A549 (cell line): Measurements from ENCODE around the gene CAV2. TPM values are rescaled to one million over a fixed set of nuclear protein-coding genes. Genes with fewer than 3 reads are reported as not detected.

Source experiments
- ATAC-seq, 2 experiments: fragments of 200-7000 bp in 1 of 2; fragments of >200 bp in 1 of 2; cut with Nextera tagmentation in 1 of 2; cut with Tn5 transposase in 1 of 2; 3 replicates each; pipeline versions ENCODE4 v1.8.0 to v1.9.1; 2018 to 2020; ENCODE audit warnings: mild to moderate bottlenecking in 1 of 2, moderate library complexity in 1 of 2
- CTCF ChIA-PET: fragments of 300-600 bp; sonication (Branson Sonifier 250); formaldehyde crosslinking; extraction: SDS; loops from one replicate; lab custom pipeline; 2021; ENCODE audit warnings: antibody characterized with exemption, inconsistent platforms; lab: Yijun Ruan, JAX
- POLR2A ChIA-PET: fragments of 350-600 bp; formaldehyde crosslinking; extraction: SDS; loops from one replicate; lab custom pipeline; 2021; ENCODE audit warnings: antibody characterized with exemption, inconsistent platforms; lab: Yijun Ruan, JAX
- DNase-seq, 2 experiments: peaks; one replicate each; pipeline versions ENCODE4 v3.0.0 to v3.0.0-alpha.2; 2011 to 2016; ENCODE audit warnings: low read depth in 1 of 2, low spot score in 1 of 2
- FAIRE-seq: peaks from 2 replicates; lab custom pipeline; 2011; peaks lifted over from hg19 to GRCh38; lab: Jason Lieb, UNC
- H3K27ac ChIP-seq, 2 experiments: fragments of >200 bp; sonication (Bioruptor Twin); formaldehyde crosslinking; 3 replicates each; pipeline ENCODE4 v1.5.1; 2016 to 2017
- H3K4me1 ChIP-seq: fragments of >200 bp; sonication (Bioruptor Twin); formaldehyde crosslinking; 3 replicates; pipeline ENCODE4 v1.6.1; 2016
- H3K4me2 ChIP-seq: fragments of >200 bp; sonication (Bioruptor Twin); formaldehyde crosslinking; 3 replicates; pipeline ENCODE4 v1.6.1; 2016
- H3K4me3 ChIP-seq: fragments of >200 bp; sonication (Bioruptor Twin); formaldehyde crosslinking; 3 replicates; pipeline ENCODE4 v1.5.1; 2016
- H3K9me3 ChIP-seq: fragments of >200 bp; sonication (Bioruptor Twin); formaldehyde crosslinking; 3 replicates; pipeline ENCODE4 v1.6.1; 2016
- ATOH8 ChIP-seq: fragments of 250-450 bp; sonication (Bioruptor Pico); IDR thresholded peaks from 2 replicates; pipeline ENCODE4 v1.5.0; 2020; ENCODE audit warnings: low read depth, mild to moderate bottlenecking, moderate library complexity
- BHLHE40 ChIP-seq: IDR thresholded peaks from 2 replicates; pipeline ENCODE4 v1.6.1; 2012; ENCODE audit warnings: low read depth, low read length, inconsistent platforms
- CBX2 ChIP-seq: fragments of 200-600 bp; sonication (generic); IDR thresholded peaks from 2 replicates; pipeline ENCODE4 v1.6.1; 2016; ENCODE audit warnings: low read depth, mild to moderate bottlenecking, borderline replicate concordance
- CHD4 ChIP-seq: fragments of 200-600 bp; sonication (generic); IDR thresholded peaks from 2 replicates; pipeline ENCODE4 v1.6.1; 2016; ENCODE audit warnings: antibody characterized with exemption, mild to moderate bottlenecking, borderline replicate concordance
- E2F6 ChIP-seq: IDR thresholded peaks from 2 replicates; pipeline ENCODE4 v1.6.1; 2012; ENCODE audit warnings: low read depth, borderline replicate concordance
- EHF ChIP-seq: fragments of 250-450 bp; sonication (Bioruptor Pico); IDR thresholded peaks from 2 replicates; pipeline ENCODE4 v1.5.0; 2020; ENCODE audit warnings: mild to moderate bottlenecking
- EP300 ChIP-seq, 2 experiments: fragments of >200 bp; sonication (Bioruptor Twin); formaldehyde crosslinking; IDR thresholded peaks; 2 replicates in 1 of 2; 3 replicates in 1 of 2; pipeline ENCODE4 v1.6.1; 2016 to 2017
- ESRRA ChIP-seq: fragments of 150-350 bp; IDR thresholded peaks from 2 replicates; pipeline ENCODE4 v1.6.1; 2014; ENCODE audit warnings: mild to moderate bottlenecking, low read length, borderline replicate concordance
- FOSB ChIP-seq: fragments of 250-450 bp; sonication (Bioruptor Pico); IDR thresholded peaks from 2 replicates; pipeline ENCODE4 v1.5.0; 2020; ENCODE audit warnings: mild to moderate bottlenecking, moderate library complexity
- FOSL2 ChIP-seq, 2 experiments: fragments of 450-650 bp in 1 of 2; fragments of >200 bp in 1 of 2; sonication (Bioruptor Twin) in 1 of 2; formaldehyde crosslinking; IDR thresholded peaks; 2 replicates each; pipeline versions ENCODE4 v1.5.0 to v1.6.1; 2016 to 2020; ENCODE audit warnings: mild to moderate bottlenecking in 1 of 2, moderate library complexity in 1 of 2
- HES2 ChIP-seq: fragments of >200 bp; sonication (Bioruptor Twin); formaldehyde crosslinking; IDR thresholded peaks from 2 replicates; pipeline ENCODE4 v1.6.1; 2016
- HEYL ChIP-seq: fragments of 250-450 bp; sonication (Bioruptor Pico); IDR thresholded peaks from 2 replicates; pipeline ENCODE4 v1.8.0; 2021; ENCODE audit warnings: mild to moderate bottlenecking, moderate library complexity
- HMGXB4 ChIP-seq: fragments of 250-450 bp; sonication (Bioruptor Pico); IDR thresholded peaks from 2 replicates; pipeline ENCODE4 v1.5.0; 2021; ENCODE audit warnings: mild to moderate bottlenecking, moderate library complexity, borderline replicate concordance
- JUN ChIP-seq, 2 experiments: fragments of >200 bp; sonication (Bioruptor Twin); formaldehyde crosslinking; IDR thresholded peaks; 2 replicates in 1 of 2; 3 replicates in 1 of 2; pipeline ENCODE4 v1.6.1; 2016 to 2017
- JUNB ChIP-seq: fragments of >200 bp; sonication (Bioruptor Twin); formaldehyde crosslinking; IDR thresholded peaks from 2 replicates; pipeline ENCODE4 v1.6.1; 2016
- KDM1A ChIP-seq: fragments of 200-600 bp; sonication (generic); IDR thresholded peaks from 2 replicates; pipeline ENCODE4 v1.6.1; 2016; ENCODE audit warnings: low read depth, mild to moderate bottlenecking
- MAFK ChIP-seq: fragments of 450-650 bp; IDR thresholded peaks from 2 replicates; pipeline ENCODE4 v1.6.1; 2014; ENCODE audit not compliant: partially characterized antibody
- MYC ChIP-seq: IDR thresholded peaks from 2 replicates; pipeline ENCODE4 v1.6.1; 2012; ENCODE audit warnings: mild to moderate bottlenecking, inconsistent platforms, low read length, improper control_type of control experiment, borderline replicate concordance
- NPAS2 ChIP-seq: fragments of 250-450 bp; sonication (Bioruptor Pico); IDR thresholded peaks from 2 replicates; pipeline ENCODE4 v1.8.0; 2022; ENCODE audit warnings: mild to moderate bottlenecking, moderate library complexity, borderline replicate concordance
- PHF8 ChIP-seq: fragments of 200-600 bp; sonication (generic); IDR thresholded peaks from 2 replicates; pipeline ENCODE4 v1.6.1; 2016; ENCODE audit warnings: low read depth, mild to moderate bottlenecking, antibody characterized with exemption, moderate library complexity, borderline replicate concordance
- POLR2A ChIP-seq: IDR thresholded peaks from 2 replicates; pipeline ENCODE4 v1.6.1; 2012; ENCODE audit warnings: mild to moderate bottlenecking, low read length
- RARB ChIP-seq: fragments of 250-450 bp; sonication (Bioruptor Pico); IDR thresholded peaks from 2 replicates; pipeline ENCODE4 v1.8.0; 2021; ENCODE audit warnings: mild to moderate bottlenecking, moderate library complexity
- RNF2 ChIP-seq: fragments of 200-600 bp; sonication (generic); IDR thresholded peaks from 2 replicates; pipeline ENCODE4 v1.6.1; 2016; ENCODE audit warnings: low read depth, mild to moderate bottlenecking, antibody characterized with exemption, moderate library complexity, borderline replicate concordance
- SREBF2 ChIP-seq: fragments of 450-650 bp; IDR thresholded peaks from 2 replicates; pipeline ENCODE4 v1.6.1; 2014; ENCODE audit warnings: mild to moderate bottlenecking, moderate library complexity
- TFCP2L1 ChIP-seq: fragments of 250-450 bp; sonication (Bioruptor Pico); IDR thresholded peaks from 2 replicates; pipeline ENCODE4 v1.5.0; 2021; ENCODE audit warnings: mild to moderate bottlenecking
- TP53 ChIP-seq: fragments of 250-450 bp; sonication (Bioruptor Pico); IDR thresholded peaks from 2 replicates; pipeline ENCODE4 v1.5.0; 2021; ENCODE audit warnings: mild to moderate bottlenecking, moderate library complexity
- ZFP36 ChIP-seq: fragments of 450-650 bp; IDR thresholded peaks from 2 replicates; pipeline ENCODE4 v1.6.1; 2014; ENCODE audit warnings: borderline replicate concordance; ENCODE audit not compliant: partially characterized antibody
- ZSCAN20 ChIP-seq: fragments of 250-450 bp; sonication (Bioruptor Pico); IDR thresholded peaks from 2 replicates; pipeline ENCODE4 v1.8.0; 2022; ENCODE audit warnings: mild to moderate bottlenecking, moderate library complexity
- WGBS: methylation state at CpG from one replicate; pipeline ENCODE4 v1.1.6; 2017; ENCODE audit errors: missing lambda C conversion rate; 5-methylcytosine and 5-hydroxymethylcytosine counted together
- polyA plus RNA-seq, 4 experiments: library from polyadenylated mRNA; depleted of rRNA in 3 of 4; stranded (reverse); fragments of >200 nt; fragmentation: RNase III in 1 of 4; extraction: RNeasy Plus Mini Kit Qiagen cat#74134 plus additional on column Dnase treatment in 1 of 4; gene quantifications; 2 replicates in 3 of 4; 3 replicates in 1 of 4; pipeline ENCODE4 v1.2.3, GENCODE V29; 2011 to 2017

CAV2 gene
- polyA plus RNA-seq, 2 of the 4 experiments (the other 2 are of a cell fraction): 156 to 257 TPM

- ChIA-PET POLR2A (interaction anchor here (0.7 to 3.3 kb wide), 22 partner anchors 12 to 315 kb away, joined by 3 to 50 read pairs (median 4); partner anchors contain the start of genes CAV2 and TES), CTCF (interaction anchor here (0.8 to 4.3 kb wide), 56 partner anchors 10 to 355 kb away, joined by 3 to 108 read pairs (median 8); partner anchors contain the start of gene CAV2)
- TF ChIP-seq HES2 (no peak), POLR2A (peak; percentile 9; the same call in 1 of the 2 replicates), RNF2 (peak; percentile 36; the same call in 1 of the 2 replicates), PHF8 (0 out of 2 replicates have a peak, but pooled peaks have one; percentile 12), KDM1A (0 out of 2 replicates have a peak, but pooled peaks have one; percentile 4)
- H3K27ac ChIP-seq: peak overlapping the region; percentile 99
- WGBS: under 1% methylated on average over 21 of the region's 36 CpGs
- H3K4me1 ChIP-seq: peaks cover 65% of the 10 kb centered on the region
- H3K4me2 ChIP-seq: peak overlapping the region; percentile 98
- DNase-seq (peak in 1 of 2 experiments; percentile 45), ATAC-seq (peak; percentile 30 to 49), FAIRE-seq (no peak)
- peak overlapping the region; percentile 78 for H3K4me3 ChIP-seq
- no peaks in the 10 kb centered on the region for H3K9me3 ChIP-seq
Observed at GRCh38 chr7:116525298-116525912, 25.9 kb downstream of the CAV2 start.

- ChIA-PET POLR2A (interaction anchor here (0.6 to 3.3 kb wide), 28 partner anchors 10 to 316 kb away, joined by 3 to 50 read pairs (median 4); partner anchors contain the start of genes CAV2 and TES), CTCF (interaction anchor here (0.6 to 4.3 kb wide), 80 partner anchors 10 to 360 kb away, joined by 3 to 108 read pairs (median 5); partner anchors contain the start of genes CAV2 and TES)
- peaks cover 68% of the 10 kb centered on the region for H3K4me1 ChIP-seq
- peak overlapping the region; percentile 78 for H3K4me3 ChIP-seq
- peak overlapping the region; percentile 98 for H3K4me2 ChIP-seq
- under 1% methylated on average over 67 of the region's 83 CpGs for WGBS
- FAIRE-seq: no peak
- peak overlapping the region; percentile 99 for H3K27ac ChIP-seq
- DNase-seq: peak; percentile 83 to 90
- ATAC-seq: peak; percentile 72 to 82
- H3K9me3 ChIP-seq: no peaks in the 10 kb centered on the region
- TF ChIP-seq ZFP36: no peak
- no peak for TF ChIP-seq HMGXB4
- no peak for TF ChIP-seq BHLHE40
- peak; percentile 14 to 87; a peak in 4 of 5 replicates for TF ChIP-seq JUN (IDR thresholded peaks at IDR 0.05)
- TF ChIP-seq FOSB: no peak
- no peak for TF ChIP-seq JUNB
- no peak for TF ChIP-seq EP300 (IDR thresholded peaks at IDR 0.05)
- no peak for TF ChIP-seq ZSCAN20 (CRISPR knock-in tag)
- no peak for TF ChIP-seq EHF (CRISPR knock-in tag)
- TF ChIP-seq SREBF2: no peak
- TF ChIP-seq HEYL (CRISPR knock-in tag): no peak
- no peak for TF ChIP-seq ATOH8 (CRISPR knock-in tag)
- TF ChIP-seq CBX2: no peak
- no peak for TF ChIP-seq CHD4
- TF ChIP-seq ESRRA: no peak
- no peak for TF ChIP-seq TFCP2L1 (CRISPR knock-in tag)
- TF ChIP-seq KDM1A: no peak
- no peak for TF ChIP-seq RARB
- TF ChIP-seq E2F6: no peak
- no peak for TF ChIP-seq NPAS2 (CRISPR knock-in tag)
- TF ChIP-seq HES2: no peak
- 0 out of 2 replicates have a peak, but pooled peaks have one; percentile 1 for TF ChIP-seq PHF8
- TF ChIP-seq TP53 (CRISPR knock-in tag): no peak
- no peak for TF ChIP-seq FOSL2 (IDR thresholded peaks at IDR 0.05)
- peak; percentile 61 for TF ChIP-seq FOSL2 (CRISPR knock-in tag; IDR thresholded peaks at IDR 0.05)
- TF ChIP-seq MYC: peak; percentile 71; the same call in 1 of the 2 replicates
- no peak for TF ChIP-seq MAFK
Observed at GRCh38 chr7:116525913-116526861, 26.6 kb downstream of the CAV2 start.
